GM12891 (cell line): ENCODE measurements around the gene CHST8.

ENCODE experiments used
- POLR2A ChIP-seq: IDR thresholded peaks from 2 replicates; pipeline ENCODE4 v1.6.1; 2011; ENCODE audit warnings: low read depth, low read length, control low read depth
- POLR2AphosphoS5 ChIP-seq: IDR thresholded peaks from 2 replicates; pipeline ENCODE4 v1.6.1; 2011; ENCODE audit warnings: low read depth, low read length, control low read depth
- SPI1 ChIP-seq: IDR thresholded peaks from 2 replicates; pipeline ENCODE4 v1.6.1; 2011; ENCODE audit warnings: low read depth, low read length, control low read depth
- TAF1 ChIP-seq: IDR thresholded peaks from 2 replicates; pipeline ENCODE4 v1.6.1; 2011; ENCODE audit warnings: low read depth, low read length, control low read depth

- TF ChIP-seq SPI1 (no peak), TAF1 (no peak), POLR2AphosphoS5 (no peak), POLR2A (no peak)
These were observed 46.1 kb downstream of the CHST8 start for GRCh38 chr19:33667881-33668280.
